ENCODE measurements around the gene LINGO3. TPM values are rescaled to one million over a fixed set of nuclear protein-coding genes. Genes with fewer than 3 reads are reported as not detected.

The LINGO3 gene
- total RNA-seq, 1 donor from 2014 or later: not detected

DNA sequence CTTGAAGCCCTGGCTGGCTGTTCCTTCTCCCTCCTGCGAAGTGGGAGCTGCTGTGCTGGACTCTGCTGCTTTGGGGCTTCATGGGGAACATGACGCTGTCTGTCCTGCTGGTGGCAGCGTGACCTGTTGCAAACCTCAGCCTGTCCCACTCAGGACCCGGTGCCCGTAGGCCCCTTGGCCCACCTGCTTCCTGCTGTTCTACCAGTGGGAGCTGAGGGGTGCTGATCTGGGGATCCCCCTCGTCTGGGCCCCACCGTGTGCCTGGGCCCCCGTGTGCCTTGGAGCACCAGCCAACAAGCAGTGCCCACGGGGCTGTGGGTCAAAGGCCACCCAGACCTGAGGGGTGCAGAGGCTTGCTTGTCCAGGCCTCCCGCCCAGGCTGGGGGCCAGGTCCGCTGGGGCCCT is 25.9 kb upstream of the LINGO3 start:
- Histone ChIP-seq H3K4me3 (no peak overlapping the region), H3K4me1 (peaks cover 46% of the 10 kb centered on the region), H3K27me3 (no peaks in the 10 kb centered on the region), H3K27ac (no peak overlapping the region), H3K9me3 (no peaks in the 10 kb centered on the region), H3K36me3 (no peaks in the 10 kb centered on the region)
- intact Hi-C loops (cut with DNase I): no loop called here
- DNase-seq (ENCODE audit: extremely low spot score in 2 of 2): no peak
- TF ChIP-seq, protein P1, sequence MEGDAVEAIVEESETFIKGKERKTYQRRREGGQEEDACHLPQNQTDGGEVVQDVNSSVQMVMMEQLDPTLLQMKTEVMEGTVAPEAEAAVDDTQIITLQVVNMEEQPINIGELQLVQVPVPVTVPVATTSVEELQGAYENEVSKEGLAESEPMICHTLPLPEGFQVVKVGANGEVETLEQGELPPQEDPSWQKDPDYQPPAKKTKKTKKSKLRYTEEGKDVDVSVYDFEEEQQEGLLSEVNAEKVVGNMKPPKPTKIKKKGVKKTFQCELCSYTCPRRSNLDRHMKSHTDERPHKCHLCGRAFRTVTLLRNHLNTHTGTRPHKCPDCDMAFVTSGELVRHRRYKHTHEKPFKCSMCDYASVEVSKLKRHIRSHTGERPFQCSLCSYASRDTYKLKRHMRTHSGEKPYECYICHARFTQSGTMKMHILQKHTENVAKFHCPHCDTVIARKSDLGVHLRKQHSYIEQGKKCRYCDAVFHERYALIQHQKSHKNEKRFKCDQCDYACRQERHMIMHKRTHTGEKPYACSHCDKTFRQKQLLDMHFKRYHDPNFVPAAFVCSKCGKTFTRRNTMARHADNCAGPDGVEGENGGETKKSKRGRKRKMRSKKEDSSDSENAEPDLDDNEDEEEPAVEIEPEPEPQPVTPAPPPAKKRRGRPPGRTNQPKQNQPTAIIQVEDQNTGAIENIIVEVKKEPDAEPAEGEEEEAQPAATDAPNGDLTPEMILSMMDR (IDR thresholded peaks at IDR 0.05): no peak
- TF ChIP-seq POLR2A (IDR thresholded peaks at IDR 0.05): no peak
- TF ChIP-seq POLR2AphosphoS5 (IDR thresholded peaks at IDR 0.05; ENCODE audit: insufficient read depth in 1 of 2, low read depth in 1 of 2): no peak

GRCh38 chr19:2333027-2333806 is 25.3 kb upstream of the LINGO3 start:
- Histone ChIP-seq H3K27ac (no peak overlapping the region), H3K4me1 (peaks cover 47% of the 10 kb centered on the region)

DNA sequence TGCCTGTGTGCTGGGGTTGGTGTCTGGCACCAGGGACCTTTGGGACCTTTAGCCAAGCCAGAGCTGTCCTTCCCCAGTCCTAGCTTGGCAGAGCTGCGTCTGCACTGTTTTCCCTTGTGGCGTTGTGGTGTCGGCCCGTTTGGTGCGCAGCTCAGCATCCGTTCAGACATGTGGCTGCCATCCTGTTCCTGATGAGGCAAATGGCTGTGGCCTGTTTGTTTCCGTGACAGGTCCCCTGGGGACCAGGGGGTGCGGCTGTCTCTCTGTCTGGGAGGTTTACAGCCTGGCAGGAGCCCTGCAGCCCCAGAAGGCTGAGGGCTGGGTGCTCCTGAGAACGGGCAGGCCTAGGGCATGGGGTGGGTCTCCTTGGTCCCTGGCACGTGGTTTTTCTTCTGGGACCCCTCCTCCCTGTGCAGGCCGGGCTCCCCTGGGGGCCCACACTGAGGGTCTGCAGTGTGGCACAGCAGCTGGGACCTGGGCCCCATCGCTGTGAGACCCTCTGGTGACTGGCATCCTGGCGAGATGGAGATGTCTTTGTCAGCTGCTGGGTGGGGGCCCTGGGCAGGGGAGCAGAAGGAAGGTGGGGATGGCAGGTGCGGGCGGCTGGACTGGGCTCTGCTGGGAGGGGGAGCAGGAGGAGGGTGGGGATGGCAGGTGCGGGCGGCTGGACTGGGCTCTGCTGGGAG is 24.5 kb upstream of the LINGO3 start:
- no peaks in the 10 kb centered on the region for H3K36me3 ChIP-seq
- peaks cover 52% of the 10 kb centered on the region for H3K4me1 ChIP-seq
- H3K27me3 ChIP-seq: no peaks in the 10 kb centered on the region
- intact Hi-C loops (cut with DNase I): no loop called here
- no peak overlapping the region for H3K4me3 ChIP-seq
- TF ChIP-seq POLR2A (IDR thresholded peaks at IDR 0.05) (no peak), POLR2AphosphoS5 (IDR thresholded peaks at IDR 0.05; ENCODE audit: insufficient read depth in 1 of 2, low read depth in 1 of 2) (no peak)
- TF ChIP-seq, protein P1 (IDR thresholded peaks at IDR 0.05): no peak
- H3K27ac ChIP-seq: no peak overlapping the region
- no peaks in the 10 kb centered on the region for H3K9me3 ChIP-seq
- DNase-seq (ENCODE audit: extremely low spot score in 2 of 2): no peak

More at GRCh38 chr19:2333027-2333806, 25.3 kb upstream of the LINGO3 start:
- Histone ChIP-seq H3K9me3 (no peaks in the 10 kb centered on the region), H3K27me3 (no peaks in the 10 kb centered on the region), H3K36me3 (no peaks in the 10 kb centered on the region), H3K4me3 (no peak overlapping the region)
- TF ChIP-seq POLR2A (IDR thresholded peaks at IDR 0.05): no peak
- TF ChIP-seq POLR2AphosphoS5 (IDR thresholded peaks at IDR 0.05; ENCODE audit: insufficient read depth in 1 of 2, low read depth in 1 of 2): no peak
- intact Hi-C loops (cut with DNase I): no loop called here
- DNase-seq (ENCODE audit: extremely low spot score in 2 of 2): no peak

GRCh38 chr19:2331601-2332246 is 23.8 kb upstream of the LINGO3 start:
- DNase-seq (ENCODE audit: extremely low spot score in 2 of 2): no peak
- intact Hi-C loops (cut with DNase I): no loop called here
- Histone ChIP-seq H3K27me3 (no peaks in the 10 kb centered on the region), H3K36me3 (no peaks in the 10 kb centered on the region), H3K4me1 (peaks cover 60% of the 10 kb centered on the region), H3K9me3 (no peaks in the 10 kb centered on the region), H3K27ac (no peak overlapping the region), H3K4me3 (no peak overlapping the region)
- TF ChIP-seq, protein P1 (IDR thresholded peaks at IDR 0.05): no peak
- TF ChIP-seq POLR2AphosphoS5 (IDR thresholded peaks at IDR 0.05; ENCODE audit: insufficient read depth in 1 of 2, low read depth in 1 of 2): no peak
- no peak for TF ChIP-seq POLR2A (IDR thresholded peaks at IDR 0.05)

DNA sequence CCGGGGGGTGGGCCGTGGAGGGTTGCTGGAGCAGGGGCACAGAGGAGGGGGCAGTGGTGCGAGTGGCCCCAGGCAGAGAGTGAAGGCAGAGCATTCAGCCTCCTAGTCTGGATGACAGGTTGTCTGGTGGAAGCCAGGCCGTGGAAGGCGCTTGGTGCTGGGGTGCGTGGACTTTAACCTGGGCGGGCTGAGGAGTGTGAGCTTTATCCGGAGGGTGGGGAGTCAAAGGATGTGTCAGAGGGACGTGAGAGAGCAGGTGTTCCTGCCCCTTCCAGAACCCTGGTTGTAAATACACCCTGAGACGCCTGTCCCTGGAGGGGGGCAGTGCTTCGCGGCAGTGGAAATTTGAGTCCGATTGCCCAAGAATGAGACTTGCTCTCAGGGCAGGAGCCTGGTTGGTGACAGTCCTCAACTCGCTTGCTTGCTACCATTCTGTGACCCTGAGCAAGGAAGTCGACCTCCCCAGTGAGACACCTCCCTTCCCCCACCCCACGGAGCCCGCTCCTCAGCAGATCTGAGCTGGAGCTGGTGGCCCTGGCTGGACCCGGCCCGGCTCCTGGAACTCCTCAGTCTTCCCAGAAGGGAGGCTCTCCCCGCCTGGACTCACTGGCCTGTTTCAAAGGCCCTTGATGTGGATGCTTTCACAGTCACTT is 22.8 kb upstream of the LINGO3 start:
- H3K4me3 ChIP-seq: no peak overlapping the region
- H3K36me3 ChIP-seq: no peaks in the 10 kb centered on the region
- DNase-seq (ENCODE audit: extremely low spot score in 2 of 2): no peak
- intact Hi-C loops (cut with DNase I): no loop called here
- peaks cover 65% of the 10 kb centered on the region for H3K4me1 ChIP-seq
- no peaks in the 10 kb centered on the region for H3K9me3 ChIP-seq
- no peak overlapping the region for H3K27ac ChIP-seq
- TF ChIP-seq POLR2A (IDR thresholded peaks at IDR 0.05): no peak
- TF ChIP-seq POLR2AphosphoS5 (IDR thresholded peaks at IDR 0.05; ENCODE audit: insufficient read depth in 1 of 2, low read depth in 1 of 2): no peak
- TF ChIP-seq, protein P1 (IDR thresholded peaks at IDR 0.05): no peak
- H3K27me3 ChIP-seq: no peaks in the 10 kb centered on the region
